Measurements from ENCODE around the gene ZNF679.
"Not testable (repeated sequence)": the region's sequence is repeated elsewhere in the genome, so short reads cannot be mapped to it uniquely, and the experiment has no call there.

The ZNF679 gene

GRCh38 chr7:64312826-64313225, 84.6 kb downstream of the ZNF679 start:
- no peak for DNase-seq

GRCh38 chr7:64313740-64314491, 85.6 kb downstream of the ZNF679 start, which contains the start of gene ZNF736:
Gene ZNF736 (plus strand): TSS chr7:64313961. CDS start chr7:64314151, 190 bp downstream.
- peak; percentile 91 to 92 for DNase-seq

- no peak for DNase-seq
Observed at GRCh38 chr7:64314566-64314965, 86.3 kb downstream of the ZNF679 start.

DNA sequence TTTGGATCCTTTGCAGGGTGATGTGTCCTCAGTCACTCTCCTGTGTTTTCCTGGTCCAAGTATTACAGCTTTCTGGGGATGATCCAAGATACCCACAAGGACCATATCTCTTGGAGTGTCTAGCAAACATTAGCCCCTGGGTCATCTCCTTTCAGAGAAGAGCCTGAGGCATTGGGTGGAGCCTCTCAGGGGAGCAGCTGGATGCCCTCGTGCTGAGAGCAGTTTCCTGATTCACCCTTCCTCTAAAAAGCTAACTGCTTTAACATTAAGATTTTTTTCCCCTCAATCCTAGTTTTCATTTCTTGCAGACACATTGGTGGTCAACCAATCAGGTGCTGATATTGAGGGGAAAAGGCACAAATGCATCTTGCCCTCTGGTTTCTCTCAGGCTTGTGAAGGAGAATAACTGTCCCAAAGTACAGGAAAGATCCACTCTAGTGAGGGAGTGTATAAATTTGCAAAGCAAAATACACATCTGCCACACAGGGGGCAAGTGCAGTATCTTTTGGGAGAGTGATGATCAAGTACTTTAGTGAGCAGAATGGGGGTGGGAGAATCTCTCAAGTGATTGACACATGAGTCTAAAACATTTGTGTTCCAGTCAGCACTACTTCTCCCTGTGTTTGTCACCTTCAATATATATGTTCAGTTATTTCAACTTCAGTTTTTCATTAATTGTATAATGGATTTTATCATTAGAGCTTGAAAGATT, 87.9 kb downstream of the ZNF679 start:
- not testable (repeated sequence) for DNase-seq

Measured in CD4-positive, alpha-beta T cell treated with Interleukin-1 beta for 1 hour (primary cell).